GM21381 (cell line): Measurements from ENCODE around the gene TRAPPC2L.

Source experiments
- ATAC-seq: cut with Tn5 transposase; IDR thresholded peaks from one replicate; pipeline ENCODE4 v1.9.1; 2021; ENCODE audit warnings: mild to moderate bottlenecking, moderate library complexity; ENCODE audit not compliant: unreplicated experiment

Gene TRAPPC2L

DNA sequence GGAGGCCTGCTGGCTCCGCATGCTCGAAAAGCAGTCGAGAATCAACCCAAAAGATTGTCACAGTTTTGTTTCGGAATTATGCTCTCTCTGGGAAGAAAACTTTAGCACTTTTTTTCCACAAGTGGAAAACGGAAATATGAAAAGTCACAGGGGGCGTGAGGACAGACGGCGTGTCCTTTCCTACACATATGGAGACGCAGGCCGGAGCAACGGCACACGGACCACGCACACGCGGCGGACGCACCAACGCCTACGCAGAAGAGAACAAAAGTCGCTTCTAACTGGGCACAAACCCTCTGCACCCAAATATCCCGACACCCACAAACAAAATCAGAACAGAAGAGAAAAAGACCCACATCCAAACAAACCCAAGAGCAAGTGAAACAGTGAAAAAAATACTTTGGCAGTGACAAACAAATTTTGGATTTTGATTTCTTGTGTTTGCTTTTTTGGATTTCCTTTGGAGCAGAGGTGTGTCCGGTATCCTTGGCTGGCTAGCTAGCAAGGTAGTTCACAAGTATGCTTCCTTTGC, 18.8 kb downstream of the TRAPPC2L start:
- no peak for ATAC-seq

DNA sequence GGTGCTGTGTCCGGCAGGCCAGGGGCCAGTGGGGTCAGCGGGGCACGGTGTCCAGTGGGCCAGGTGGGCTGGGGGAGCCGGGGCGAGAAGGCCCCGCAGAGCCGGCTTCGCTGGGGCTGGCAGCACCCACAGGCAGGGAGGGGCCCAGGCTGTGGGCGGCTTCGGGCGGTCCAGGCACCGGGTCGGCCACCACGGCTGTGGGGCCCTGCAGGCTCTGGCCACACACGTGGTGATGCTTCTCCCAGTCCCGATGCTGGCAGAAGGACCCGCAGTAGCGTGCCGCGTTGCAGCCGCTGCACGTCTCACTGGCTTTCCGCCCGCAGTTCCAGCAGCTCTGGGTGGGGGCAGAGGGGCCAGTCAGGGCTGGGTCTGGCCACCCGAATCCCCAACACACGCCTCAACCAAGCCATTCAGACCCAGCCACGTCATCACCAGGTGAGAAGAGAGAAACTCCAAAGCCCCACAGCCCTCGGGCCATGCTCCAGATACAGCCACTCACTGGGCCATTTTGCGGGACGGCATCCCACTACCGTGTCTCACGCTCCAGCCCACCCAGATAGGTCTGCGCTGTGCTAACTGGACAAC, 20.1 kb downstream of the TRAPPC2L start:
- no peak for ATAC-seq

DNA sequence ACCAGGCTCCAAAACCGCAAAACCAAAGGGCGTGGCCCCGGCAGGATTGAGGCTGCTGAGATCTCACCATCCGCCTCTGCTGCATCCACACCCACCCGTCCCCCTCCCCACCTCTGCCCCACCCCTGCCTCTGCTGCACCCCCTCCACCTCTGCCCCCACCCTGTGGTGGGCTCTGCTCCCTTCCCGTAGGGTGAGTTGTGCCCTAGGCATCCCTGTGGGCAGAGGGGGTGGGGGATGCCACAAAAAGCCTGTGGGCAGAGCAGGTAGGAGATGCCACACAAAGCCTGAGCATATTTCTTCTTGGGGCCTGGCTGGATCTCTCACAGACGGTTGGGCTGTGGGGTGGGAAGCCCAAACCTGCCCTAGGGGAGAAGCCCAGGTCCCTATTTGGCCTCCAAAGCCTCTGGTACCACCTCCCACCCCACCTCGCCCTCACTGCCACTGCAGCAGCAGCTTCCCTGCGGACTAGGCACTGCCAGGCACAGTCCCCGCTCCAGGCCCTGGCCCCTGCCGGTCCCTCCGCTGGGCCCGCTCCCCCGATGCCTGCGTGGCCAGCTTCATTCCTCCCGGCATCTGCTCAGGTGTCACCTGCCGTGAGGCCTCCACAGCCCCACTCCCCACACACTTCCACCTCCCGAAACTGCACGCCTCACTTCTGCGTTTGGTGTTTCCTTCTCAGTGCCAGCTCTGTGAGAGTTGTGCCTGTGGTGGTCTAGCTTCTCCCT, 20.8 kb downstream of the TRAPPC2L start:
- no peak for ATAC-seq

DNA sequence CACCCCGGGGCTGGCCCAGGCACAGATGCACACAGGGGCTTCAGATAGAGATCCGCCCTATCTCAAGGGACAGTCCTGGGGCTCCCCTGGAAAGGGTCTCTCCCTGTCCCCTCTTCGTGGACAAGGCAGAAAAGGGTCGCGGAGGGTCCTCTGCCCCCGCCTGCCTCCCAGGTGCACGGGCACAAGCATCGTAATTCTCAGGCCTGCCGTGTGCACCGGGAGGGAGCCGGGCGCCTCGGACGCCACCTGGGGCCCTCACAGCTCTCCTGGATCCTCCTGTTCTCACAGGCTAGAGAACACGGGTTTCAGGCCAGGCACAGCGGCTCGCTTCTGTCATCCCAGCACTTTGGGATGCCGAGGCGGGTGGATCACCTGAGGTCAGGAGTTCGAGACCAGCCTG, 21.4 kb downstream of the TRAPPC2L start:
- ATAC-seq: no peak

DNA sequence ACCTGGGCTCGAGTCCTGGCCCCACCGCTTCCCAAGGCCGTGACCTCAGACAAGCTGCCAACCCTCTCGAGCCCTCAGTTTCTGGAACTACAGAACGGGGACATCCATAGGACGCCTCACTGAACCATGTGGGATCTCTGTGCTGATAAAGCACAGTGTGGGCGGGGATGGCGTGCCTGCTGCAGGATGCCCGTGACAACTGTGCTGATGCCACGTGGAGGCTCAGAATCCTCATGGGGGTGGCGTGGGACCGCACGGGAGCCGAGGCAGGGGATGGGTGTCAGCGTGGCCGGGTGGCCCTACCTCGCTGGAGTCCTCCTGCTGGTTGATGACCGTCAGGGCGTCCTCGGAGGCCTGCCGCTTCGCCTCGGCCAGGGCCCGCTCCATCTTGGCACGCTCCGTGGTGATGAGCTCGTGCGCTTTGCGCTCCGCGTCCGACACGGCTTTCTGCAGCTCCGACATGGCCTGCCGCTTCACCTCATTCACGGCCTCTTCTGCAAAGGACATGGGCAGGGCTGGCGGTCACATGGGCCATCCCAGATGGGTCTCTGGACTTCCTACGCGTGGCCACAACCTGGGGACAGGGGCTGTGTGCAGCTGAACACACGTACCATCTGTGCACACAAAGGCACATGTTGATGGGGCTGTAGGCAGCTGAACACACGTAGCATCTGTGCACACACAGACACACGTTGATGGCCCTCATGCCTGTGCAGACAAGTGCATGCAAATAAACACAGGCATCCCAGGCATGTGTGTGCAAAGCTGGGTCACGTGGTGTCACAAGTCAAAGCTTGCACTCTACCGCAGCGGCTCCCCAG, 22.2 kb downstream of the TRAPPC2L start:
- no peak for ATAC-seq

DNA sequence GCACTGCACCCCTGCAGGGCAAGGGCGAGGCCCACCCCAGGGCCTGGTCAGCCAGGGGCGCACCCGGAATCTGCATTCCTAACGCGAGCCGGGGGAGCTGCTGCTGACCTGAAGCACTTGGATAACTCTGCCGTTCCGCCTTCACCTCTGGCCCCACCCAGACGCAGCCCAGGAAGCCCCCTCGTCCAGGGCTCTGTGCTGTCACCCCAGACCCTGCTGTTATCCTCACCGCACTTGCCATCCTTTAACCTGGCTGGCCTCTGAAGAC, 22.8 kb downstream of the TRAPPC2L start:
- ATAC-seq: no peak

DNA sequence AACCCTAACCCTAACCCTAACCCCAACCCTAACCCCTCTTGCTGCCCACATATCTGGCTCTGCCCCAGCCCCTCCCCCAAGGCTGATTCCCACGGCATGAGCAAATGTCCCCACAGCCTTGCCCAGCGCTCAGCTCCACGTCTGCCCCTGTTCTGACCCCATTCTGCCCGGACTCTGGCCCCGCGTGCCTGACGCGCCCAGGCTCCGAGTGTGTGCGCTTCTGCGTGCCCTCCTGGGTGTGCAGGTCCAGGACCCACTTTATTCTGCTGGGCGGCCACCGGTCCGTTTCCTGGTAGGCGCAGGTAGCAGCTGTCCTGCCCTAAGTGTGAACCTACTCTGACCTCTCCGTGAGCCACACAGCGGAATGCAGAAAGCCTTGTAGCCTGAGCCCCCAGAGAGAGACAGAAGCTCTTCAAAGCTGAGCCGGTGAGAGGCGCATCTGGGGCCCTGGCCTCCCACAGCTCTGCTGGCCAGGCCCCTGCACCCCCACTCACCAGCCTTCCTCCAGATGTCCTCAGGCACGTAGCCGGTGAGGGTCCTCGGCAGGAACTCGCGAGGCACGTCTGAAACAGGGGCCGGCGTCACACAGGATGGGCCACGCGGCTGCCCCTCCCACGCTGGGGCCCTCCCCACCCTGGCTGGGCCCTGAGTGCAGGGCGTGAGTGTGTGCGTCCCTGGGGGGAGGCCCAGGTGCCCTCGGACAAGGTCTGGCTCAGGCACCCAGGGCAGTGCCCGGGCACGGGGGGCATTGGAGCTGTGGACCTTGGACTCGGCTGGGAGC, 23.5 kb downstream of the TRAPPC2L start:
- ATAC-seq: no peak

DNA sequence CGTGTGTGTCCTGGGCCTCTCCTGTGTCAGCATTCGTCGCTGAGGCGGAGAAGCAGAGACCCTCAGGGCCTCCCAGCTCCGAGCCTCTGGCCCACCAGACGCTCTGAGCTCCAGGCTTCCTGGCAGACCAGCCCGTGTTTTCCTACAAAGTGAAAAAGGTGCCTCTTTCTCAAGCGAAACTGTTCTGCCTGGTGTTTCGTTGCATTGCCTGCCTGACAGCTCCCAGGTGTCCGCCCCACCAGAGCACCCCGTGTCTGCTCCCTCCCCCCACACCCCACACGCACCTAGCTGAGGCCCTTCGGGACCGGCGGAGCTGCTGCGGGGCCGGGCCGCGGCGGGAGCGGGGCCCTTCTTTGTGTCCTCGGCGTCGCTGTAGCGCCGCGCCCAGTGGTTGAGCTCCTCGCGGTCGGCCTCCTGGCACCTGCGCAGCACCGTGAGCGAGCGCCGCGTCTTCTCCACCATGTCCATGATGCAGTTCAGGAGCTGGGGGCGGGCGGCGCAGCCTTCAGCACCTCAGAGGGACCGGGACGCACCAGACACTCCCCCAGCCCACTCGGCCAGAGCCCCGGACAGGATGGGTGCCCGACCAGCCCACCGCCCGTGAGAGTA, 24.2 kb downstream of the TRAPPC2L start:
- no peak for ATAC-seq

DNA sequence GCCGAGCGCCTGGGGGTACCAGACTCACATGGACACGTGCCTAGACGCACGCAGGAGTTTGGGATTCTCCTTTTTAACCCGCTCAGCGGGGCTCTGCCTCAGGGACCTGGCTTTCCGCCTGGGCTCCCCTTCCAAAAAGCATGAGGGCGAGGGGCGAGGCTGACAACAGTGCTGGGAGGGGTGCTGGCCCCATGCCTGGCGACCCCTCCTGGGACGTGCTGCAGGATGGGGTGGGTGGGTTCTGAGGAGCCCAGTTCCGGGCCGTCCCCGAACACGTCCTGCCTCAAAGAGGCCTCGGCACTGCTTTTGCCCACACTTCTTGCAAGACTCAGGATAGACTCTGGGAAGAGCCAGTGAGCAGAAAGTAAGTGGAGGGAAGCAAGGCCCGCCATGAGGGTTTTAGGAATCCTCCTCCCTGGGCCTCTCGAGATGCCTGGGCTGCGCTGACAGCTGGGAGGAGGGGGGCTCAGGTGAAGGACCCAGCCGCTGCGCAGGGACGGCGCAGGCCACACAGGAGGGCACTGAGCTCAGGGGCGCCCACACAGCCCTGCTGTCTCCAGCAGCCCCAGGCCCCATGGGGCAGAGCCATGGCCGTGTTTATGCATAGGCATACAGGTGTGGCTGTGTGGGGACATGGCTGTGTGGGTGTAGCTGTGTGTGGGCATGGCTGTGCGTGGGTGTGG, 24.9 kb downstream of the TRAPPC2L start:
- no peak for ATAC-seq

DNA sequence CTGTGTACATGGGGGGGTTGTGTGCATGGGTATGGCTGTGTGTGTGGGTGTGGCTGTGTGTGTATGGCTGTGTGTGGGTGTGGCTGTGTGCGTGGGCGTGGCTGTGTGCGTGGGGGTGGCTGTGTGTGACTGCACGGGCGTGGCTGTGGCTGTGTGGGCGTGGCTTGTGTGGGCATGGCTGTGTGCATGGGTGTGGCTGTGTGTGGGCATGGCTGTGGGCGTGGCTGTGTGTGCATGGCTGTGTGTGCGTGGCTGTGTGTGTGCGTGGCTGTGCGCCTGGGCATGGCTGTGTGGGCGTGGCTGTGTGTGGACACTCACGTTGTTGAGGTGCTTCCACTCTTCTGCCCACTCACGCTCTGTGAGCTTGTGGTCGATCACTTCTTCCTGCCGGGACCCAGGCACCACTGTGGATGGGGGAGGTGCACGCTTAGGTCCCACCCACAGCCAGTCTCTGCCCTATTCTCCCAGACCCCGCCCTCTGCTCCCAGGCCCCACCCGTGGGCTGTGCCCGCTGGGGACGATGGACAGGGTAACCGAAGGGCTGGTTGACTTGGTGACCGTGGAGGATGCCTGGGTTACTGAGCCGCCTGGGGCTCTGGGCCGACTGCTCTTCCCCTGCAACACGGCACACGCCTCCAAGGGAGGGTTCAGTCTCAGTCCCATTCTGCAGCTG, 25.6 kb downstream of the TRAPPC2L start:
- no peak for ATAC-seq

DNA sequence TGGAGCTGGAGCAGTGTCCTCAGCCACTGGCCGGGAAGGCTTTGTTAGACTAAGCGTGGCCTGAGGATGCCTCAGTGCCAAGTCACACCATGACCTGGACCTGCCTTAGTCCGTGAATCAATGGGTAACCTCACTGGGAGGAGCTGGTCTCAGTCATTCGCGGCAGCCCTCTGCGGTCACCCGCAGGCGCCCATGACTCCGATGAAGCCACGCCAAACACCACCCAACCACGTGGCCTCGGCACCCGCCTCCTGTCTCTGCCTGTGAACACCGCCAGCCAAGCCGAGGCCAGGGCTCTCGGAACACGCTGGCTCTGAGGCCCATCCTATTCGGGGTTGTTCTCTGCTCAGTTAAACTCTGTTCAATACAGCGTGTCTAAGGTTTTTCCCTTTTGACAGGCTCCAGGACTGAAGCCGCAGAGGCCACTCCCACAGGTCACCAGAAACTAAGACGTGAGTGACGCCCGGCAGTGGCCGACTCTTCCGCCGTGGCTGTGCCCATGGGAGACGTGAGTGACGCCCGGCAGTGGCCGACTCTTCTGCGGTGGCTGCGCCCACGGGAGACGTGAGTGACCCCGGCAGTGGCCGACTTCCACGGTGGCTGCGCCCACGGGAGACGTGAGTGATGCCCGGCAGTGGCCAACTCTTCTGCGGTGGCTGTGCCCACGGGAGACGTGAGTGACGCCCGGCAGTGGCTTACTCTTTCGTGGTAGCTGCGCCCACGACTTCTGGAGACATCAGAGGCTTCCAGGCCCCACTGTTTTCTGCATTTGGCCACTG, 26.4 kb downstream of the TRAPPC2L start:
- ATAC-seq: no peak

DNA sequence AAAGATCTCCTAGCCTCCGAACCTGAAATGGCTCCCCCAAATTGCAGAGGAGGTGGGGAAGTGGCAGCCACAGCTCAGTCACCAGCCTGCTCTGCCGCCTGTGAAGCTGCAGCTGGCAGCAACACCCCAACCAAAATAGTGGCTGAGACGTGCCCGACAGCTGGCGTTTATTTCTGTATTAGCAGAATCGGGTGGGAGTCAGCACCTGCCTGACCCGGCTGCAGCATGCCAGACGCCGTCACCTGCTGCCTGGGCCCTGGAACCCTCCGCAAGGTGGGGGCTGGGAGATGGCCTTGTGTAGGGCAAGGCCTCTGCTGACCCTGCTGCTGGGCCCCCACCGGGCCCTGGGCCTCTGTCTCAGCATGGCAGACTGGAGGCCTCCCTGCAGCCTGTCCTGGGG, 27.0 kb downstream of the TRAPPC2L start:
- no peak for ATAC-seq

DNA sequence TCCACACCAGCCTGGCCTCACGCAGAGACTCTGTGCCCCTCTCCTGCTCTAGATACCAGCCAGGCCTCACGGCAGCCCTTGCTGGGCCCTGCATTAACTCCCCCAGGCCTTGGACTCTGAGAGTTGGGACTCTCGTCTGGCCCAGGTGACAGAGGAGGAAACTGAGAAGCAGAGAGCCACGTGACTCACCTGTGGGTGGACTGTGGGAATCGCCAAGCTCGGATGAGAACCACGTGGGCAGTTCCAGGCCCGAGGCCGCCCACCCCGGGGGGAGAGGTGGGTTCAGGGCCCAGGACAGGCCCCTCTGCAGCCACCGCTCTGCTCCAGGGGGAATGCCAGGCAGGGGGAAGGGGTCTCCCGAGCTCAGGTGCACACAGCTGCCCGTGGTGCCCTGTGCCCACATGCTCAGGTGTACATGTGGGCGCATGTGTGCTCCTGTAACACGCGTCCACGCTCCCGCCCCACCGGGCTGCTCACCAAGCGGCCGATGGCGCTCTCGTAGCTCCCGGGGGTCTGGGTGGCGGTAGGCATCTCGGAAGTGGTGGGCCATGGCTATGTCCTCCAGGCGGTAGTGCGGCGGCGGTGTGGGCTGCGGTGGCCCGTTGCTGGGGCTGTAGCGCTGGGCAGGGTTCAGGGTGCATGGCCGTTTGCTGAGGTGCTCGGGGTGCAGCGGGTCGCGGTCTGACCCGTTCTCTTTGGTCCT, 27.8 kb downstream of the TRAPPC2L start:
- no peak for ATAC-seq

DNA sequence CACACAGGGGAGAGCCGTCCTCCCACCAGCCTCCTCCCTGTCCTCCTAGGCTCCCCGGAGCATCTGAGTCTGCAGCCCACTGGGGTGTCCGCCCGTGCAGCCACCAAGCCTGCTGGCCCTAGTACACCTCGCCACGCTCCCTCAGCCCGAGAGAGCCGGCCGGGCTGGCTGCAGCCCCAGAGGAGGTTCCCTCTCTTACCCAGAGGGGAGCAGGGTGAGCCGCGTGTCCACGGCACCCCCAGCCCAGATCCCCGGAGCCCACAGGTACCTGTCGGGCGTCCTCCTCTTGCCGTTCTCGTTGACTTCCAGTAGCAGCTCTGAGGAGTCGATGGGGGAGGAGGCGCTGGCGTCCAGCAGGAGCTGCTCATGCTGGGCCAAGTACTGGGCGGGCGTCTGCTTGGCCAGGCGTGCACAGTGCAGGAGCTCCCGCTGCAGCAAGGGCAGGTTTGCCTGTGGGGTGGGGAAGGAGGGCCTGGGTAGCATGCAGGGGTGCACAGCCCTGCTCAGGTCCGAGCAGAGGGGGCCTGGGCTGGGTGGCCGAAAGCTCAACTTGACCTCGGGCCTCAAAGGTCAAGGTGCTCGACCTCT, 28.9 kb downstream of the TRAPPC2L start:
- no peak for ATAC-seq

DNA sequence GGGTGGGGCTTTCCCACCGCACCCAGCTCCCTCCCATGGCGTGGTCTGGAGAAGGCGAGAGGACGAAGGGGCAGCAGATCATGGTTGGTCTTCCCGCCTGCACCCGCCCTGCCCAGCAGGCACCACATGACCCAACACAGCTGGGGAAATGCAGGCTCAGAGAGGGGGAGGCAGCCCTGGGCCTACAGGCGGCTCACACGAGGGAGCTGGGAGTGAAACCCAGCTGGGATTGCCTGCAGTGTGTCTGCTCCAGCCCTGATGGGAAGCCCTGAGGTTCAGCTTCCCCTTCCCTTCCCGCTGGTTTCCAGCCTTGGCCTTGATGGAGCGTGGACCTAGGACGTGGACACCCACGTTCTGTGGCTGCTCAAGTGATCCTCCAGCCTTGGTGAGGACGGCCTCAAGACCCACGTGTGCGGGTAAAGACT, 29.5 kb downstream of the TRAPPC2L start:
- ATAC-seq: no peak

DNA sequence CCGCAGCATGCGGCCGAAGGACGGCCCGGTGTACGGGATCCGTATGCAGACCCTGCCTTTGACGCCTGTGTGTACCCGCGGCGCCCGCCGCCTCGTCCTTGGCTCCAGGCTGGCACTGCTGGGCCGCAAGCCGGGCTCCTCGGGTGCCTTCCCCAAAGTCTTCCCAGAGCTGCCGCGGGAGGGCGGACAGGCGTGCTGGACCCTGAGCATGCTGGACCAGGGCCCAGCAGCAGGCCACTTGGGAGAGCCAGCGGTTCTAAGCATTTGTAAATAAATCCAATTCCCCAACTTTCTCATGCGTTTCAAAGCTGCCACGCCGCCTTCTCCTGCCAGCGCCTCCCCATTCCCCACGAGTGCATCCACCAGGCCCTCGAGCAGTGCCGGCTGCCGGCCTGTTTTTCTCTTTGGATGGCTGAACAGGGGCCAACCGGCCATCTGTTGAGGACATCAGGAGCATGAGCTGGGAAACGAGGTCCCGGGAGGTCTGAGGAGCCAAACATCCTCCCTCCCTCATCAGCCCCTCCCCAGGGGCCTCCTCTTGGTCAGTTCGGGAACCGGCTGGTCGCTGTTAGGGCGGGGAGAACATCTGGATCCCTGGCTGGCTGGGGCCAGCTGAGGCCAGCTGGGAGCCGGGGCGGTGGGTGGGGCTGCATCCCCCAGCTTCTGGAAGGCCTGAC, 30.1 kb downstream of the TRAPPC2L start:
- no peak for ATAC-seq

DNA sequence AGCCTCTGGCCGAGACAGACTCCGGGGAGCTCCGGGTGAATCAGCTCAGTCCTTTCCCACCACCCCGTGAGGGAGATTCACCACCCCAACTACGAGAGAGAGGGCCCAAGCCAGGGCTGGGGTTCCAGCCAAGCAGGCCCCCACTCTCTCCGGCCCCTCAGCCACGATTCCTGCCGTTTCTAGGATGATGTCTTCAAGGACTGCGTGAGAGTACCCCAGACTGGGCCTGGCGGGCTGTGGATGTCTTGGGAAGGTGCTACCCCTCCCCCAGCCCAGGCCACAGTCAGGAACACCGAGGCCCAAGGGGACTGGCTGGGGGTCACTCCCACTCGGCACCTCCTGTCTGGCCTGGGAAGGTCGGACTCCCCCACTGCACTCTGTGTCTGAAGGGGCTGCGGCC, 31.1 kb downstream of the TRAPPC2L start:
- no peak for ATAC-seq
